Caco-2 (cell line): Measurements from ENCODE around the gene ABCA7. TPM values are rescaled to one million over a fixed set of nuclear protein-coding genes. Genes with fewer than 3 reads are reported as not detected.
A peak's percentile ranks its signal among the peaks of the same experiment; 100 is the strongest.

Experiments
- BruUV-seq: library from RNA; stranded (reverse); fragments of 400-500 nt; replicated peaks from 2 replicates; lab custom pipeline; 2021; lab: Mats Ljungman, UMichigan
- CTCF ChIA-PET: fragments of 300-600 bp; sonication (Branson Sonifier 250); formaldehyde crosslinking; loops from one replicate; lab custom pipeline; 2022; ENCODE audit warnings: antibody characterized with exemption; lab: Charles Lee
- POLR2A ChIA-PET: fragments of 300-600 bp; sonication (Branson Sonifier 250); formaldehyde crosslinking; loops from one replicate; lab custom pipeline; 2022; ENCODE audit warnings: antibody characterized with exemption; lab: Charles Lee
- DNase-seq, 2 experiments: peaks; one replicate each; pipeline versions ENCODE4 v3.0.0 to v3.0.0-alpha.2; 2020 to 2022
- H3K27me3 ChIP-seq: replicated peaks from 2 replicates; pipeline ENCODE4 v1.6.0; 2011; ENCODE audit warnings: low read length; ENCODE audit not compliant: control insufficient read depth, insufficient read depth
- H3K36me3 ChIP-seq: 2 replicates; pipeline ENCODE4 v1.5.1; 2011; ENCODE audit warnings: low read length; ENCODE audit not compliant: control insufficient read depth, insufficient read depth
- H3K4me1 ChIP-seq: fragments of 250-450 bp; sonication (Bioruptor Pico); 2 replicates; pipeline ENCODE4 v1.5.1; 2020; ENCODE audit warnings: mild to moderate bottlenecking
- H3K4me3 ChIP-seq: 2 replicates; pipeline ENCODE4 v1.5.1; 2011; ENCODE audit warnings: low read depth, mild to moderate bottlenecking, control low read depth, low read length
- H3K9me3 ChIP-seq: fragments of 250-450 bp; sonication (Bioruptor Pico); 2 replicates; pipeline ENCODE4 v1.5.1; 2020; ENCODE audit warnings: mild to moderate bottlenecking, moderate library complexity
- H3K27ac Mint-ChIP-seq: one replicate; pipeline ENCODE4 v1.8.0; 2022; ENCODE audit warnings: mixed read lengths; ENCODE audit not compliant: unreplicated experiment
- H3K27me3 Mint-ChIP-seq: one replicate; pipeline ENCODE4 v1.8.0; 2022; ENCODE audit warnings: mixed read lengths; ENCODE audit not compliant: insufficient read depth, unreplicated experiment
- H3K36me3 Mint-ChIP-seq: one replicate; pipeline ENCODE4 v1.8.0; 2022; ENCODE audit warnings: mild to moderate bottlenecking, mixed read lengths; ENCODE audit not compliant: insufficient read depth, unreplicated experiment
- H3K4me1 Mint-ChIP-seq: one replicate; pipeline ENCODE4 v1.8.0; 2022; ENCODE audit warnings: low read depth, mixed read lengths; ENCODE audit not compliant: unreplicated experiment
- H3K4me3 Mint-ChIP-seq: one replicate; pipeline ENCODE4 v1.8.0; 2022; ENCODE audit warnings: mild to moderate bottlenecking, moderate library complexity, mixed read lengths; ENCODE audit not compliant: unreplicated experiment
- H3K9me3 Mint-ChIP-seq: one replicate; pipeline ENCODE4 v1.8.0; 2022; ENCODE audit warnings: mixed read lengths; ENCODE audit not compliant: unreplicated experiment
- intact Hi-C: fragments of 100-400 bp; cut with micrococcal nuclease; formaldehyde crosslinking; loops from one replicate; pipeline ENCODE4 v1.10.0; 2022; ENCODE audit not compliant: unreplicated experiment
- total RNA-seq: library from RNA; stranded (reverse); gene quantifications from 2 replicates; pipeline ENCODE4 v1.2.3, GENCODE V29; 2022
- TF ChIP-seq, protein P1 (sequence below), 2 experiments: fragments of 200-600 bp in 1 of 2; IDR thresholded peaks; 1 replicate in 1 of 2; 2 replicates in 1 of 2; pipeline versions ENCODE4 v1.5.1 to v1.8.0; 2011 to 2022; ENCODE audit warnings: antibody characterized with exemption in 1 of 2, control low read depth in 1 of 2, inconsistent platforms in 1 of 2, low read depth in 1 of 2, low read length in 1 of 2, mild to moderate bottlenecking in 1 of 2, moderate library complexity in 1 of 2; ENCODE audit not compliant: insufficient read depth in 1 of 2, severe bottlenecking in 1 of 2, unreplicated experiment in 1 of 2

ABCA7 gene
- total RNA-seq, 1 experiment from 2014 or later = 45.9 TPM

- CTCF ChIA-PET = no interaction called here
Measured at GRCh38 chr19:1070576-1070930, 30.6 kb downstream of the ABCA7 start.

GRCh38 chr19:1070931-1071791 lies 31.3 kb downstream of the ABCA7 start:
- ChIA-PET POLR2A (no interaction called here), CTCF (no interaction called here)
- no peaks in the 10 kb centered on the region for H3K9me3 ChIP-seq
- TF ChIP-seq, protein P1, sequence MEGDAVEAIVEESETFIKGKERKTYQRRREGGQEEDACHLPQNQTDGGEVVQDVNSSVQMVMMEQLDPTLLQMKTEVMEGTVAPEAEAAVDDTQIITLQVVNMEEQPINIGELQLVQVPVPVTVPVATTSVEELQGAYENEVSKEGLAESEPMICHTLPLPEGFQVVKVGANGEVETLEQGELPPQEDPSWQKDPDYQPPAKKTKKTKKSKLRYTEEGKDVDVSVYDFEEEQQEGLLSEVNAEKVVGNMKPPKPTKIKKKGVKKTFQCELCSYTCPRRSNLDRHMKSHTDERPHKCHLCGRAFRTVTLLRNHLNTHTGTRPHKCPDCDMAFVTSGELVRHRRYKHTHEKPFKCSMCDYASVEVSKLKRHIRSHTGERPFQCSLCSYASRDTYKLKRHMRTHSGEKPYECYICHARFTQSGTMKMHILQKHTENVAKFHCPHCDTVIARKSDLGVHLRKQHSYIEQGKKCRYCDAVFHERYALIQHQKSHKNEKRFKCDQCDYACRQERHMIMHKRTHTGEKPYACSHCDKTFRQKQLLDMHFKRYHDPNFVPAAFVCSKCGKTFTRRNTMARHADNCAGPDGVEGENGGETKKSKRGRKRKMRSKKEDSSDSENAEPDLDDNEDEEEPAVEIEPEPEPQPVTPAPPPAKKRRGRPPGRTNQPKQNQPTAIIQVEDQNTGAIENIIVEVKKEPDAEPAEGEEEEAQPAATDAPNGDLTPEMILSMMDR (IDR thresholded peaks at IDR 0.05; ENCODE audit: insufficient read depth in 1 of 2, low read depth in 1 of 2, low read length in 1 of 2, severe bottlenecking in 1 of 2, unreplicated experiment in 1 of 2) = no peak
- H3K9me3 Mint-ChIP-seq = no peaks in the 10 kb centered on the region
- H3K36me3 Mint-ChIP-seq = peaks cover 46% of the 10 kb centered on the region
- peaks cover 20% of the 10 kb centered on the region for H3K4me1 ChIP-seq
- H3K27ac Mint-ChIP-seq = peak overlapping the region; percentile 47
- peak overlapping the region; percentile 53 for H3K4me3 Mint-ChIP-seq
- no peaks in the 10 kb centered on the region; the same call in 1 of the 2 replicates for H3K36me3 ChIP-seq
- no peaks in the 10 kb centered on the region for H3K27me3 Mint-ChIP-seq
- no peaks in the 10 kb centered on the region for H3K27me3 ChIP-seq
- no peak for DNase-seq
- peaks cover 15% of the 10 kb centered on the region for H3K4me1 Mint-ChIP-seq
- peak overlapping the region; percentile 25 for H3K4me3 ChIP-seq
- intact Hi-C loops = no loop called here
- no TSS peak for BruUV-seq

More at GRCh38 chr19:1070576-1070930, 30.6 kb downstream of the ABCA7 start:
- Histone ChIP-seq H3K9me3 (no peaks in the 10 kb centered on the region), H3K27me3 (no peaks in the 10 kb centered on the region), H3K4me3 (peak overlapping the region; percentile 25), H3K36me3 (no peaks in the 10 kb centered on the region; the same call in 1 of the 2 replicates), H3K4me1 (peaks cover 16% of the 10 kb centered on the region)
- Mint-ChIP-seq H3K36me3 (peaks cover 46% of the 10 kb centered on the region), H3K4me1 (peaks cover 10% of the 10 kb centered on the region), H3K27ac (no peak overlapping the region), H3K4me3 (no peak overlapping the region), H3K27me3 (no peaks in the 10 kb centered on the region), H3K9me3 (no peaks in the 10 kb centered on the region)
- TF ChIP-seq, protein P1 (IDR thresholded peaks at IDR 0.05; ENCODE audit: insufficient read depth in 1 of 2, low read depth in 1 of 2, low read length in 1 of 2, severe bottlenecking in 1 of 2, unreplicated experiment in 1 of 2) = no peak
- DNase-seq = no peak
- BruUV-seq = no TSS peak
- intact Hi-C loops = no loop called here
- POLR2A ChIA-PET = no interaction called here

- H3K4me1 ChIP-seq = peaks cover 9% of the 10 kb centered on the region; the same call in 1 of the 2 replicates
- intact Hi-C loops = no loop called here
- Mint-ChIP-seq H3K4me1 (peaks cover 15% of the 10 kb centered on the region), H3K4me3 (no peak overlapping the region), H3K27ac (peak overlapping the region; percentile 47), H3K9me3 (no peaks in the 10 kb centered on the region), H3K27me3 (no peaks in the 10 kb centered on the region), H3K36me3 (peaks cover 50% of the 10 kb centered on the region)
- TF ChIP-seq, protein P1 (IDR thresholded peaks at IDR 0.05; ENCODE audit: insufficient read depth in 1 of 2, low read depth in 1 of 2, low read length in 1 of 2, severe bottlenecking in 1 of 2, unreplicated experiment in 1 of 2) = no peak
- no peaks in the 10 kb centered on the region for H3K27me3 ChIP-seq
- no peak for DNase-seq
- ChIA-PET POLR2A (interaction anchor here (0.6 kb wide), 1 partner anchor 46 kb away, joined by 3 read pairs; the partner anchor contains the start of gene CNN2), CTCF (no interaction called here)
- no peaks in the 10 kb centered on the region; the same call in 1 of the 2 replicates for H3K36me3 ChIP-seq
- no peak overlapping the region for H3K4me3 ChIP-seq
- no TSS peak for BruUV-seq
- H3K9me3 ChIP-seq = no peaks in the 10 kb centered on the region
Measured at GRCh38 chr19:1072371-1073015, 32.6 kb downstream of the ABCA7 start.
